Suppressor macrophage treated with lipopolysaccharide for 4 hours (primary cell): ENCODE measurements around the gene SMPD4.
A peak's percentile ranks its signal among the peaks of the same experiment; 100 is the strongest.
"Not testable (repeated sequence)": the region's sequence is repeated elsewhere in the genome, so short reads cannot be mapped to it uniquely, and the experiment has no call there.

Source experiments
- DNase-seq: peaks from one replicate; pipeline ENCODE4 v3.0.0-alpha.2; 2020

Gene SMPD4, protein sequence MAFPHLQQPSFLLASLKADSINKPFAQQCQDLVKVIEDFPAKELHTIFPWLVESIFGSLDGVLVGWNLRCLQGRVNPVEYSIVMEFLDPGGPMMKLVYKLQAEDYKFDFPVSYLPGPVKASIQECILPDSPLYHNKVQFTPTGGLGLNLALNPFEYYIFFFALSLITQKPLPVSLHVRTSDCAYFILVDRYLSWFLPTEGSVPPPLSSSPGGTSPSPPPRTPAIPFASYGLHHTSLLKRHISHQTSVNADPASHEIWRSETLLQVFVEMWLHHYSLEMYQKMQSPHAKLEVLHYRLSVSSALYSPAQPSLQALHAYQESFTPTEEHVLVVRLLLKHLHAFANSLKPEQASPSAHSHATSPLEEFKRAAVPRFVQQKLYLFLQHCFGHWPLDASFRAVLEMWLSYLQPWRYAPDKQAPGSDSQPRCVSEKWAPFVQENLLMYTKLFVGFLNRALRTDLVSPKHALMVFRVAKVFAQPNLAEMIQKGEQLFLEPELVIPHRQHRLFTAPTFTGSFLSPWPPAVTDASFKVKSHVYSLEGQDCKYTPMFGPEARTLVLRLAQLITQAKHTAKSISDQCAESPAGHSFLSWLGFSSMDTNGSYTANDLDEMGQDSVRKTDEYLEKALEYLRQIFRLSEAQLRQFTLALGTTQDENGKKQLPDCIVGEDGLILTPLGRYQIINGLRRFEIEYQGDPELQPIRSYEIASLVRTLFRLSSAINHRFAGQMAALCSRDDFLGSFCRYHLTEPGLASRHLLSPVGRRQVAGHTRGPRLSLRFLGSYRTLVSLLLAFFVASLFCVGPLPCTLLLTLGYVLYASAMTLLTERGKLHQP

DNA sequence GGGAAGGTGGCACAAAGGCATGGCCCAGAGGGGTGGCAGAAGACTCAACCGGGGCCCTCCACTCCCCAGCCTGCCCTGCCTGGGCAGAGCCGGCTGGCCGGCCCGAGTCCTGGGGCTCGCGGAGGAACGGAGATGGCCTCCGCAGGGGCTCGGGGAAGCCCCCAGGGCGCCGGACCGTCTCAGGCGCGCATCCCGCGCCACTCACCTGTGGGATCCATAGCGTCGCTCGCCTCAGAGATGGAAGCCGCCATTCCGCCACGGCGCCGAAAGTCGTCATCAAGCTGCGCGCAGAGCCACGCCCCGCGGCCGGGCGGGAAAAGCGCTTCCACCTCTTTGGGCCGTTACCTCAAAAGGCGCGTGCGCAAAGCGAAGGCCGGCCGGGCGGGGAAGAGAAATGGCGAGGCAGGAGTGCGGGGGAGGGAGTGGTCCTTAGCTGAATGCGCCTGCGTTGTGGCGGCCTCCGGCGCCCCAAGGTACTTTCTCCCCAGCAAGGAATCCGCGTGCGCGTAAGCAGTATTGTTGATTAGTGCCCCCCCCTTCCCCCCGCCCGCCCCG, at the start of gene SMPD4:
SMPD4 (minus strand) TSS at position 278 of the 555 bp plus-strand sequence. CDS start 5,010 bp downstream, outside the sequence.
- DNase-seq: peak; percentile 98

DNA sequence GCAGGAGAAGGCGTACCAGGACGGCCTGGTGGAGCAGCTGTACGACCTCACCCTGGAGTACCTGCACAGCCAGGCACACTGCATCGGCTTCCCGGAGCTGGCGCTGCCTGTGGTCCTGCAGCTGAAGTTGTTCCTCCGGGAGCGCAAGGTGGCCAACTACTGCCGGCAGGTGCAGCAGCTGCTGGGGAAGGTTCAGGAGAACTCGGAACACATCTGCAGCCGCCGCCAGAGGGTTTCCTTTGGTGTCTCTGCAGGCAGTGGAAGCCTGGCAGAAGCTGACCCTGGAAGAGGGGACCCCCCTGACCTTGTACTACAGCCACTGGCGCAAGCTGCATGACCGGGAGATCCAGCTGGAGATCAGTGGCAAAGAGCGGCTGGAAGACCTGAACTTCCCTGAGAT, 49.5 kb upstream of the SMPD4 start:
- not testable (repeated sequence) for DNase-seq

DNA sequence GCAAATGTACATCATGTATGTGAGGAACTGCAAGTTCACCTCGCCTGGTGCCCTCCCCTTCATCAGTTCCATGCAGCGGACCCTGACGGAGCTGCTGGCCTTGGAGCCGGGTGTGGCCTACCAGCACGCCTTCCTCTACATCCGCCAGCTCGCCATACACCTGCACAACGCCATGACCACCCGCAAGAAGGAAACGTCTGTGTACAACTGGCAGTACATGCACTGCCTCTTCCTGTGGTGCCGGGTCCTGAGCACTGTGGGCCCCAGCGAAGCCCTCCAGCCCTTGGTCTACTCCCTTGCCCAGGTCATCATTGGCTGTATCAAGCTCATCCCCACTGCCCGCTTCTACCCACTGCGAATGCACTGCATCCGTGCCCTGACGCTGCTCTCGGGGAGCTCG, 49.0 kb upstream of the SMPD4 start:
- DNase-seq: not testable (repeated sequence)

DNA sequence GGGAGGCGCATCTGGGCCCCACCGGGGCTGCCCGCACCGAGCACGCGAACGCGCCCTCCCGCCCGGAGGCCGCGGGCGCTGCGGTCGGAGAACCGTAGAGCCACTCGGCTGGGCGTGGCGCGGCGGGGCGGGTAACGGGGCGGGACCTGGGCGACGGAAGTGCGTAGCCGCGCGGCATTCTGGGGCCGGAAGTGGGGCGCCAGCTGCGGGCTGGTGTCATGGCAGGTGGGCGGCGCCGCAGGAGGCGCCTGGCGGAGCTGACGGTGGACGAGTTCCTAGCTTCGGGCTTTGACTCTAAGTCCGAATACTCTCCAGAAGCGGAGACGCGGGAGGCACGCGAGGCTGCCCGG, 47.7 kb upstream of the SMPD4 start:
- DNase-seq: peak; percentile 2

DNA sequence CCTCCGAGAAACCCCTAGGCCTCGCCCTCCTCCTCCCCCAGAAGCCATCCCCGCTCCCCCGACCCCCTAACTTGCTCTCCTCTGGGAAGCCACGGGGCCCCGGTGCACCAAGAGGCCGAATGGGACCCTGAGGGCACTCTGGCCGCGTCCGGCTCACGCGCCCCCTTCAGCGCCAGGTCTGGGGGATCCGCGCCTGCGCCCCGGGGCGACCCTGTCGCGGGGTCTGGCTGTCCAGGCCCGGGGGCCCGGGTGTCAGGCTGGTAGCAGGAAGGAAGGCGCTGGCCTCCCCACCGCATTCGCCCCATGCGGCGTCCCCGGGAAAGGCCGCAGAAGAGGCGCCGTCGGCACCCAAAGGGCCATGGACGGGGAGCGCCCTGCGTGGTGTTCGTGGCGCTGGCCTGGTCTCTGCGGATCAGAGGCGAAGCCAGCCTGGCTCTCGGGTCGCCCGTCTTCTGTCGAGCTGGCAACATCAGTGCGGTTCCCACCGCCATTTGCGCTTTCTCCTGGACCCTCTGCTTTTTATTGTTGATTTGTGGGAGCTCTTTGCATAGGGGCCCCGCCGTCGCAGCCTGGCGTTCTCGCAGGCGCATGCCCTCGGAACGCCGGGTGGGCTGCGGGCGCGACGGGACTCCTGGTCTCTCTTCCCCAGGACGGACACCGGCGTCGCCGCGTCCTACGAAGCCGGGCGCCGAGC, 47.2 kb upstream of the SMPD4 start:
- DNase-seq: not testable (repeated sequence)

DNA sequence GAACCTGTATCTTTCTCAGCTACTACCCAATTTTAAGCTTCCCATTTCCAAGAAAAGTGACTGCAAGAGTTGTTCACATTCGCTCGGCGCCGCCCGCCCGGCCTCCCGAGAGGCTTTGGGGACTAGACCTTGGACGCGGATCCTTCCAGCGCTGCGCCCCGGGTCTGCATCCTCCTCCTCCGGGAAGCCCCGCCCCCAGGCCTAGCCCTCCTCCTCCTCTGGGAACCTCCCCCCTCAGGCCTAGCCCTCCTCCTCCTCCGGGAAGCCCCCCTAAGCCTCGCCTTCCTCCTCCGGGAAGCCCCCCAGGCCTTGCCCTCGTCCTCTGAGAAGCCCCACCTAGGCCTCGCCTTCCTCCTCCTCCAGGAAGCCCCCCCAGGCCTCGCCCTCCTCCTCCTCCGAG, 46.6 kb upstream of the SMPD4 start:
- not testable (repeated sequence) for DNase-seq

DNA sequence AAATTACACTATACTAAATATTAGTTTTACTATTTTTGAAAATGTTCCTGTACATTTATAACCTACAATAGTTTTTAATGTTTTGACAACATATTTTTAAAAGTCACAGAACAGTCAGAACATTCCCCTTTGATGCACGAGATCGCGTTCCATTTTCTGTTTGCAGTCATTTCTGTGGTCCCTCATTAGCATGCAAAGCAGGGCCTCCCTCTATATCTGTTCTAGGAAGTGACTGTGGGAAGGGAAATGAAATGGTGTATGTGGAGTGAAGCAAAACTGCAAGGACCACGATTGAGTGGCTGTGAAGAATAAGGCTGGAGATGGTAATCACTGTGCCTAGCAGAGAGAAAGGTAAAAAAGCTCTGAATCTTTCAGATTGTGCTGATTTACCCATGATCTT, 41.1 kb upstream of the SMPD4 start:
- not testable (repeated sequence) for DNase-seq

DNA sequence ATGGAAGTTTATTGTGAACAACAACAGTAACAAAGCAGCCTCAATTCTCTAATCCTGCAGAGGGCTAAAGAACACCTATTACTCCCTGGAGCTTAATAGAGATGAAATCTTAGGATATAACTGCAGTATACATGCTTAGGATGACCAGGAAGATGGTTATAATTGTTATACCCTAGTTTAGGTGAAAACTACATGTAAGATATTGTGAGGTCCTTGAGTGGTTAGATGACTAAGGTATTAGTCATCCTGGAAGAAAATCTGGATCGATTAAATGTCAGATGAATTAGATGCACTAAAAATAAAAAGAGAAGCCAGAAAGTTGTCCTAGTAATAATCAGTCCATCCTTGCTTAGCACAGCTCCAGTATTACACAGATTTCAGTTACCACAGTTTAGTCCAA, 39.1 kb upstream of the SMPD4 start:
- DNase-seq: not testable (repeated sequence)

DNA sequence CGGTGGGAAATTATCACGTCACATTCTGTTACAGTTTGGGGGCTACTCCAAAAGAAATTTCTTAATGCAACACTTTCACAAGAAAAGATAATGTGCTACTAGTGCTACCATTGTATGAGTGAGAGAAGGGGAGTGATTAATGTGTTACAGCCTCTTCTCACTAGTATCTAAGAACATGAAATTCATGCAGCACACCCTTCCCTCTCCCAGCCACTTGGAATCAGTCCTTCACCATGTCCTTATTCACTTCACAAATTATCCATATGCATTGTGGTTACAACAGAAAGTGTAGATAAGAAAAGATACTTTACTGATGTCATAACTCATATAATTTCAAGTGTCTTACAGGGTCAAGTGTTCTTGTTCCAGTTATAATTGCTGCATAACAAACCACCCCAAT, 37.7 kb upstream of the SMPD4 start:
- not testable (repeated sequence) for DNase-seq

DNA sequence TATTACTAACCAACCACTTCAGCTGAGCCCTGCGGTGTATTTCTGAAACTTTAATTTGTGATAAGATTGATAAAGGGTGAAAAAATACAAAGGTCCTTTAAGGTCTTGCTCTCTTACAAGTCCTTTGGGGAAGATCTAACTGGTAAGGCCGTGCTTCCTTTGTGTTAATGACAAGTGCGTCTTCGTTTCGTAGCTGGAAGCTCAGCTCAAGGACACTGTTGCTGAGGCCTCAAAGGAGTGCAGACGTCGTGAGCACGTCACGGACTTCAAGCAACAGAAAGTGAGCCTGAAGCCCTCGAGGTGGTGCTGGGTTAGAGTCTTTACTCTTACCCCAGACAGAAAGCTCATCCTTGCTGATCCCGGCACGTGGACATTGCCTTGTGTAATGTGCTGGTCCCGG, 25.6 kb upstream of the SMPD4 start:
- DNase-seq: not testable (repeated sequence)

DNA sequence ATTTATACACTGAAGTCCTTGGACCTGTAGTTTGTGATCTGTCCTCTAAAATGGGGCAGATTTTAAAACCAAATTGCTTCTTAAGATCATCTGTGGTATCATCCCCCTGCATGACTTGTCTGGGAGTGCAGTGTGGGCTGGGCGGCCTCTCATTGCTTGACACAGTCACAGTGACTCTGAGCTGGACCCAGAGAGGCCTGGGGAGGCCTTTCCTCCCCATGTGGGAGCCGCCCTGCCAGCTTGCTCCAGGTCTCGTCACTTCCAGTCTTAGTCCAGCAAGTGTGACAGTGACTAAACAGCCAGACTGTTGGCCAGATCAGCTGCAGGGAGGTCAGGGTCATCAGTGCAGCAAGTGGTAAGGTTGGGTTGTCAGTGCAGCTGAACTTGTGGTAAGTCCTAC, 21.7 kb upstream of the SMPD4 start:
- not testable (repeated sequence) for DNase-seq

DNA sequence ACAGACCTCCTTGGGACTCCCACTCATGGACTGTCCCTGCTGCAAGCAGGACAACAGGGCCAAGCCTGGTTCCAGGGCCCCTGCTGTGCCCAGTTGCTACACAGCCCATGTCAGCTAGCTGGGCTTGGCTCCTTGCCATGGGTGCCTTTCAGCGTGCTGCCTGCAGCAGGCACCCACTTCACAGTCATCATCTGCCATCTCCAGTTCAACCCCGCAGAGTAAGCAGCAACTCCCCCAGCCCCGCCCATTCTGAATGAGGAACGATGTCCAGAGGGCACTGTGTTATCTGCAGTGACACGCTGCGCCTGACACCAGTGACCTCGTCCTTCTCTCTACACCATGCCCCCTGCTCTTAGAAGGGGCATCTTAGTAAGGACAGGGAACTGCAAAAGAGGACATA, 21.1 kb upstream of the SMPD4 start:
- peak; percentile 13 for DNase-seq

DNA sequence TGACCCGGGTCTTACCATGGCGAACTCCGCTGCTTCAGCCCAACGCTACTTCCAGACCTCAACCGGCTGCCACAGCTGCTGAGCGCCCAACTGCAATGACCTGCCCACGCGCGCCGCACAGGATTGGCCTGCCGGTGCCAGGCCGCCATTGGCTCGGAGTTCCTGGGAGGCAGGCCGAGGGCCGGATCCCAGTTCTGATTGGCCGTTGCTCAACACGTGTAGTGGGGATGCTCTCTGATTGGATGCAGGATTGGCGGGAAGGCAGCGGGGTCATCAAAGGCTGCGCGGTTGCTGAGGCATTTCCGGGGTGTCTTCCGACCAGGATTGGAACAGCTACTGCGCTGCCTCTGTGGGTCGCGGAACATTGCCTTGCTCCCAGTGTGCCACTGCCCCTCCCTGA, 16.9 kb upstream of the SMPD4 start, which contains the start of gene TUBA3E:
TUBA3E (minus strand) TSS at position 97 of the 400 bp plus-strand sequence; CDS start at position 18, 79 bp downstream.
- no peak for DNase-seq

DNA sequence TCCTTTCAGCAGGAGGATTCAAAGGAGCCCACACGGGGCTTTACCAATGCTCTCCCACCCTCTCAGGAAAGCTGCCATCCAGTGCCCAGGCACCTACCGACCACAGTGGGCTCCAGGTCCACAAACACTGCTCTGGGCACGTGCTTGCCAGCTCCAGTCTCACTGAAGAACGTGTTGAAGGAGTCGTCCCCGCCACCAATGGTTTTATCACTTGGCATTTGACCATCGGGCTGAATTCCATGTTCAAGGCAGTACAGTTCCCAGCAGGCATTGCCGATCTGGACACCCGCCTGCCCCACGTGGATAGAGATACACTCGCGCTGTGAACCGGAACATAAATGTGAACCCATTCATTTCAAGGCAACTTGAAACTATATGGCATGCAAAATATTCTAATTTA, 14.7 kb upstream of the SMPD4 start:
- DNase-seq: not testable (repeated sequence)

DNA sequence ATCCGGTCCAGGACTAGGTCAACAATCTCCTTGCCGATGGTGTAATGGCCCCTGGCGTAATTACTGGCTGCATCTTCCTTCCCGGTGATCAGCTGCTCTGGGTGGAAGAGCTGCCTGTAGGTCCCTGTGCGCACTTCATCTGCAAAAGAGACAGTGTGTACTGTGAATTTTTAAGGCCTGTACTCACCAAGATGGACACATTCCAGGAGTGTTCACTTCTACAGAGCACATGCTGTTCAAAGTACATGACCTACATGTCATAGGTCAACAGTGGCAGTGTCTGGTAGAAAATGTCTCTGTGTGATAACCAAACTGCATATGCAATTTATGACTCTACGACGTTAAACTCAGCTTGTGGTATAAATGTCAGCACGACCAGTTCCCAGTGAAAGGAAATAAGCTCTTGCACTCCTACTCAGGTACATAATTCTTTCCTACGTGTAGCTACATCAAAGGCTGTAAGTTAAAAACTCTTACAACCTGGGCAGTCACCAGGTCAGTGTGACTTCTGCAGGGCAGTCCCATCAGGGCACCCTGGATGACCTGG, 13.8 kb upstream of the SMPD4 start:
- not testable (repeated sequence) for DNase-seq

DNA sequence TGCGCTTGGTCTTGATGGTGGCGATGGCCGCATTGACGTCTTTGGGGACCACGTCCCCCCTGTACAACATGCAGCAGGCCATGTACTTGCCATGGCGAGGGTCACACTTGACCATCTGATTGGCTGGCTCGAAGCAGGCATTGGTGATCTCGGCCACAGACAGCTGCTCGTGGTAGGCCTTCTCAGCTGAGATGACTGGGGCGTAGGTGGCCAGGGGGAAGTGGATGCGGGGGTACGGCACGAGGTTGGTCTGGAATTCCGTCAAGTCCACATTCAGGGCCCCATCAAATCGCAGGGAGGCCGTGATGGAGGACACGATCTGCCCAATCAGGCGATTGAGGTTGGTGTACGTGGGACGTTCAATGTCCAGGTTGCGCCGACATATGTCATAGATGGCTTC, 12.4 kb upstream of the SMPD4 start:
- DNase-seq: not testable (repeated sequence)

DNA sequence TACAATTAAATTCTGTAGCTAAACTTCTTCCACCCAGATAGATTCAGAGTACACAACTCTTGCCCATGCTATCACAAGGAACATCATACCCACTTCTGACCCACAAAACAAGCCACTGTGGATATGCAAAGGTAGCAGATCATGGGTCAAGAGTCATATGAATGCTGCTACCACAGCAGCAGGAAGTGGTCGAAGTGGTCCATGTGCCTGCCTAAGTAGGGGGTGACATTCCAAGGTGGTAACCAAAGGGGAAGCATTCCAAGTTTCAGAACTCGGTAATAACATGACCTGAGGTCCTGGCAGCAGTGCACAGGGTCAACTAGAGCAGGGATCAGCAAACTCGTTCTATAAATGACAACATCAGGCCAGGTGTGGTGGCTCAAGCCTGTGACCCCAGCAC, 11.0 kb upstream of the SMPD4 start:
- not testable (repeated sequence) for DNase-seq

DNA sequence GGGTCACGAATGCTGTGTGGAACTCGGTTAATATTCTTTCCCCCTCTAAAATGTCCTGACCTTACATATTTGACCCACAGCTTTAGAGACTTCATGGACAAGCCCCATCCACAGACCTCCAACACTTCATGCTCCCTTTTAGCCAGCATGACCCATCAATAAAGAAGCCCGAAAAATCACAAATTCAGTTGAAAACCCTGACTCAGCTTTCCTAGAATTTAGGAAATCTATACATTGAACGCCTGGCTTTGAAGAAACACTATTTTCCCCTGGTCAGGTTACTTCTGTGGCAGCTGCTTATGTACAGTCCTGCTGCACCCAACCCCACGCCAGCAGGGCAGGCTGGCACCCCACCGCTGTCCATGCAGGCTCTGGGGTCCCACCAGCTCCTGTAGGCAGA, 9.9 kb upstream of the SMPD4 start:
- not testable (repeated sequence) for DNase-seq

DNA sequence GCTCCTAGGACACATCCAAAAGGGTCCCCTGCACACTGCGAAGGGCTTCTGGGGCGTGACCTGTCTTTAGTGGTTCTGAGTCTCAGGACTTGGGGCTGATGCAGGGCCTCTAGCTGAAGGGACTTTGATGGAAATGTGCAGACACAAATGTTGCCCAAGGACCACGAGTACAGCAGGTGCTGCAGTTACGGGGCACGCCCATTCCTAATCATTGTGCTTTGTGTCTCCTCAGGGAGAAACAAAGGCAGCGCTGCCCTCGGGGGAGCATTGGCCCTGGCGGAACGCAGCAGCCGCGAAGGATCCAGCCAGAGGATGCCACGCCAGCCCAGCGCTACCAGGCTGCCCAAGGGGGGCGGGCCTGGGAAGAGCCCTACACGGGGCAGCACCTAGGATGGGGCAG, 8.8 kb upstream of the SMPD4 start:
- DNase-seq: no peak

DNA sequence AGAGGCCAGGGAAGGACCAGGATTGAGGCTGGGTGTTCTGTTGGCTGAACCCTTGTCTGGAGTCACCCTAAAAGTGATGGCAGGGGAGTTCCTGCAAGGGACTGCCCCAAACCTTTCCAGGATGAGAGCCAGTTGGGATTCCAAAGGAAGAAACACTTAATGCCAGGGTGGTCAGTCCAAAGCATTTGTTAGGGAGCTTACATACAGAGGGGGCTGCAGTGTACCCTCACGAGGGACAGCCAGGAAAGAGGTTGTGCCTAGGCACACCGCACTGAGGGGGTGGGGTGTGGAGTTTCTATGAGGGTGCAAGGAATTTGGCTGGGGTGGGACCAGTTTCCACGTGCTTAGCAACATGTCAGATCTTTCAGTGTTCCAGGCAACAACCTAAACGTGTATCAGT, 7.6 kb upstream of the SMPD4 start:
- DNase-seq: not testable (repeated sequence)

DNA sequence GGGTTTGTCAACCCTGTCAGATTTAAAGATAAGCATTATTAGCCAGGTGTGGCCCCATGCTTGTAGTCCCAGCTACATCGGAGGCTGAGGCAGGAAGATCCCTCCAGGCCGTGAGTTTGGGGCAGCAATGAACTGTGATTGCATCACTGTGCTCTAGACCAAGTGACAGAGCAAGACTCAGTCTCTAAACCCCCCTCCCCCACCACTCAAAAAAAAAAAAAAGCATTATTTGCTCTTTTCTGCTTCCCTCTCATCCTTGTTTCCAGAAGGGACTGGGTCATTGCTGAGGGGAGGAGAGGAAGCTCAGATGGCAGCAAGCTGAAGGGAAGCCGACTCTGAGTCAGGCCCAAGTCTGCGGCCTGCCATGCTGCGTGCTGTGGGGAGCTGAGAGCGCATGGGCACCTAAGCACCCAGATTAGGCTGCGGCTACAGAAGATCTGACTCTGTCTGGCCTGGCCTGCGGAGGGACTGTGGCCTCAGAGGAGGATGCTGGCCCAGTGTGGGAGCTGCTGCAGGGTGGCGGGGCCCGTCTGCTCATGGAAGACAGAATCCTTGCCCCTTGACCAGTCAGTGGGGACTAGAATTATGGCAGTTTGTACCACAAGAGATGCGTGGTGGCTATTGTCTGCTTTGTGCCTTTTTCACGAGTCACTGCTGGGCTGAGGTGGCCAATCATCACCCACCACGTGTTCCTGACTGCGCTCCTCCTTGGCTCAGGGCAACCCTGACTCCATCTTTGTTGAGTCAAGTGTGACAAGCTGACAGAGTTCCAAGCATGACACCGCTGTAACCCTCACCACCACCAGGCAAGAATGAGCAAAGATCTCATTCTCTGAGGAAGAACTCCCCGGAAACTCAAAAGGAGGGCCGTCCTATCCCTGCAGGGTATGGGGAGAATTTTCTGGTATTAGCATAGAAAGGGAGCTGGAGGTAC, 6.7 kb upstream of the SMPD4 start:
- DNase-seq: not testable (repeated sequence)
